ENCODE data around the gene KRTAP10-7.

The KRTAP10-7 gene

DNA sequence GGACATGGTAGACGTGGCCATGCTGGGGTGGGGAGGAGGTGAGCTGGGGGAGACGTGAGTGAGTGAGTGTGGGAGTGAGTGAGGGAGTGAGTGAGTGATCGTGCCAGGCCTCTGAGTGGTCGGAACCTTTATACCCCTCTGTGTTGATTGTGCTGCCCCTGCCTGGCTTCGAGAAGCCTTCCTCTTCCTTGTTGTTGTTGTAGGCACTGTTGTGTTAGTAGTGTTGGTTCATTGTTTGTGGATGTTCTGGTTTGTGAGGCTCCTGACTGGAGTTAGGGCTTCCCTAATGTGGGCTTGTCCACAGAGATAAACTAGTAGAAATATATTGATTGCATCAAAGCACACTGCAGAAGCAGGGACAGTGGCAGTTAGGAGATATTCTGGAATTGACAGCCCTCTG, 41.7 kb upstream of the KRTAP10-7 start, which contains the start of gene KRTAP10-3:
TSS of gene KRTAP10-3 (minus strand) at position 101 of the 400 bp plus-strand sequence. CDS start at position 21, 80 bp downstream.
- Histone ChIP-seq H3K9me3 (ENCODE audit: control insufficient read depth in 2 of 2, low read length in 2 of 2) (peaks cover 8% of the 10 kb centered on the region in 2 donors), H3K27ac (ENCODE audit: low read length) (no peak within 1 kb of the TSS), H3K36me3 (ENCODE audit: control insufficient read depth in 2 of 2, insufficient read depth in 2 of 2, low read length in 2 of 2) (no peaks in the 10 kb centered on the region), H3K27me3 (ENCODE audit: control insufficient read depth in 1 of 2, insufficient read depth in 2 of 2, low read length in 2 of 2) (peaks cover 0 to 4% of the 10 kb centered on the region in 2 donors), H3K4me3 (ENCODE audit: low read length in 2 of 2) (no peak within 1 kb of the TSS), H3K9ac (ENCODE audit: low read length in 2 of 2) (no peak within 1 kb of the TSS), H3K4me1 (ENCODE audit: control insufficient read depth, insufficient read depth, low read length) (no peaks in the 10 kb centered on the region)

DNA sequence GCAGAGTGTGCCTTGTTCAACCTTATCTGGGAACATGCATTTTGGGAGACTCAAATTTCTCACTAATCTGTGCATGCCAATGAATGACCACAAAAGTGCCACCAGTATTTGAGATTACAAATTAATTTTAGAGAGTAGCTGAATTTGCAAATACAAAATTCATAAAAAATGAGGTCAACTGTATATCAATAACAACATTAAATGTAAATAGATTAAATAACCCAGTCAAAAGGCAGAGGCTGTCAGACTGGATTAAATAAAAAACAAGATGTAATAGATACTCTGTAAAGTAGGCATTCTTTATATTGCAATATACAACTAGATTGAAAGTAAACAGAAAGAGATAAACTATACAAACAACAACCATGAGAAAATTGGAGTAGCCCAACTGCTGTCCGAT, 36.3 kb upstream of the KRTAP10-7 start:
- no peaks in the 10 kb centered on the region for H3K4me1 ChIP-seq (ENCODE audit: control insufficient read depth, insufficient read depth, low read length)
- H3K27me3 ChIP-seq (ENCODE audit: control insufficient read depth in 1 of 2, insufficient read depth in 2 of 2, low read length in 2 of 2) = peaks cover 0 to 2% of the 10 kb centered on the region in 2 donors
- H3K9ac ChIP-seq (ENCODE audit: low read length in 2 of 2) = no peak overlapping the region
- no peak overlapping the region for H3K4me3 ChIP-seq (ENCODE audit: low read length in 2 of 2)
- no peaks in the 10 kb centered on the region for H3K36me3 ChIP-seq (ENCODE audit: control insufficient read depth in 2 of 2, insufficient read depth in 2 of 2, low read length in 2 of 2)
- peaks cover 0 to 2% of the 10 kb centered on the region in 2 donors for H3K9me3 ChIP-seq (ENCODE audit: control insufficient read depth in 2 of 2, low read length in 2 of 2)
- H3K27ac ChIP-seq (ENCODE audit: low read length) = no peak overlapping the region

DNA sequence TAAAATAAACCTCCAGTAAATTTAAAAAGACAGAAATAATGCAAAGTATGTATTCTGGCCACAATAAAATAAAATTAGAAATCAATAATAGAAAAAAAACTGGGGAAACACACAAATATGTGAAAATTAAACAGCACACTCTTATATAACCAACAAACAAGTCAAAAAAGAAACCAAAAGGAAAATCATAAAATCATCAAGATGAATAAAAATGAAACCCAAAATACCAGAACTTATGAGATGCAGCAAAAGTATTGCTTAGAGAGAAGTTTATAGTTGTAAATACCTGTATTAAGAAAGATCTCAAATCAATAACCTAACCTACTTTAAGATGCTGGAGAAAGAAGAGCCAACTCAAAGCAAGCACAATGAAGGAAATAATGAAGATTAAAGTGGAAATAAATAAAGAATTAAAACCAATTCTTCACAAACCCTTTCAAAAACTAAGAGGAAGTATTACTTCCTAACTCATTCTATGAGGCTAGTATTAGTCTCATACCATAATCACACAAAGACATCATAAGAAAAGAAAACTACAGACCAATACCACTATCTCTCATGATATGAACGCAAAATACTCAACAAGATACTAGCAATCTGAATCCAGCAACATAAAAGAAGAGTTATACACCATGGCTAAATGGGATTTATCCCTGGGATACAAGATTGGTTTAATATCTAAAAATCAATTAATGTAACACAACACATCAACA, 35.4 kb upstream of the KRTAP10-7 start:
- Histone ChIP-seq H3K36me3 (ENCODE audit: control insufficient read depth in 2 of 2, insufficient read depth in 2 of 2, low read length in 2 of 2) (no peaks in the 10 kb centered on the region), H3K9ac (ENCODE audit: low read length in 2 of 2) (no peak overlapping the region), H3K27ac (ENCODE audit: low read length) (no peak overlapping the region), H3K27me3 (ENCODE audit: control insufficient read depth in 1 of 2, insufficient read depth in 2 of 2, low read length in 2 of 2) (peaks cover 0 to 5% of the 10 kb centered on the region in 2 donors), H3K4me3 (ENCODE audit: low read length in 2 of 2) (no peak overlapping the region), H3K9me3 (ENCODE audit: control insufficient read depth in 2 of 2, low read length in 2 of 2) (no peaks in the 10 kb centered on the region), H3K4me1 (ENCODE audit: control insufficient read depth, insufficient read depth, low read length) (no peaks in the 10 kb centered on the region)

DNA sequence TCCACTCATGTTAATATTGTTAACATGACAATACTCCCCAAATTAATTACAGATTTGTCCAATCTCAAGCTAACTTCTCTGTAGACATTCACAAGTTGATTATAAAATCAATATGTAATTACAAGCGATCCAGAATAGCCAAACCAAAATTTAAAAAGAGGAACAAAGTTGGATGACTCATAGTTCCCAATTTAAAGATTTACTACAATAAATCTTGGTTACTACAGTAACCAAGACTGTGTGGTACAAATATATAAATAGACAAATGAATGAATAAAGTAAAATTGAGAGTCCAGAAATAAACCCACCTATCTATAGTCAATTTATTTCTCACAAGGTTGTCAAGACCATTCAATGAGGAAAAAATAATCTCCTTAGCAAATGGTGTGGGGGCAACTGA, 34.0 kb upstream of the KRTAP10-7 start:
- Histone ChIP-seq H3K36me3 (ENCODE audit: control insufficient read depth in 2 of 2, insufficient read depth in 2 of 2, low read length in 2 of 2) (no peaks in the 10 kb centered on the region), H3K27me3 (ENCODE audit: control insufficient read depth in 1 of 2, insufficient read depth in 2 of 2, low read length in 2 of 2) (peaks cover 0 to 5% of the 10 kb centered on the region in 2 donors), H3K9ac (ENCODE audit: low read length in 2 of 2) (no peak overlapping the region), H3K9me3 (ENCODE audit: control insufficient read depth in 2 of 2, low read length in 2 of 2) (peaks cover 0 to 4% of the 10 kb centered on the region in 2 donors), H3K4me3 (ENCODE audit: low read length in 2 of 2) (no peak overlapping the region), H3K27ac (ENCODE audit: low read length) (no peak overlapping the region), H3K4me1 (ENCODE audit: control insufficient read depth, insufficient read depth, low read length) (no peaks in the 10 kb centered on the region)

DNA sequence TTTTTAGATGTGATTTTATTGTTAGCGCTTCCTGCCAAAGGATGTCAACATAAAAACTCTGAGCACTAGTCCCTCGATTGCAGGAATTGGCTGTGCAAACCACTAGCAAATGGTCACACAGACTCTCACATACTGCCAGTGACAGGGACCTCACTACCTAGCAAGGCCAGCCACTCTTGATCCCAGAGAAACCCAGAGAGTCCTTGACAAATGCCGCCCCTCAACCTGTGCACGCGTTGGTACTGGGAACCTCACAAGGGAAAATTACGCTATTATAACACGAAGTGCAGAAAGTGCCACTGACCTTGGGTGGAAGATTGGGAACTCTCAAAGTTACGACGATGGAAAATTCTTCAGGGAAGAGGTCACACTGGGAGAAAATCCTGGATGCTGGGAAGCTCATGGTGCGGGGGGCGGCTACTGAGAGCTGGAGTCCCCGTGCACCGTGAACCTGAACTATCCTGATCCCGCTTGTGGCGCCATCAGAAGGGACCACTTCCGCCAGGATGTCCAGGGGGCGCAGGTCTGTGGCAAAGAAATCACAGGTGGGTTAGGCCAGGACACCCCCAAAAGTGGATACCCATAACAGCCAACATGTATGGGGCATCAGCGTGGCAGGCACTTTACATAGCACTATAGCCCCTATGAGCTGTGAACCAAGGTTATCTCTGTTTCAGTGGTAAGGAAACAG, 32.8 kb upstream of the KRTAP10-7 start:
- H3K27me3 ChIP-seq (ENCODE audit: control insufficient read depth in 1 of 2, insufficient read depth in 2 of 2, low read length in 2 of 2) = peaks cover 0 to 5% of the 10 kb centered on the region in 2 donors
- no peak overlapping the region for H3K9ac ChIP-seq (ENCODE audit: low read length in 2 of 2)
- H3K27ac ChIP-seq (ENCODE audit: low read length) = no peak overlapping the region
- no peaks in the 10 kb centered on the region for H3K4me1 ChIP-seq (ENCODE audit: control insufficient read depth, insufficient read depth, low read length)
- H3K4me3 ChIP-seq (ENCODE audit: low read length in 2 of 2) = no peak overlapping the region
- H3K9me3 ChIP-seq (ENCODE audit: control insufficient read depth in 2 of 2, low read length in 2 of 2) = peaks cover 0 to 9% of the 10 kb centered on the region in 2 donors
- H3K36me3 ChIP-seq (ENCODE audit: control insufficient read depth in 2 of 2, insufficient read depth in 2 of 2, low read length in 2 of 2) = no peaks in the 10 kb centered on the region

DNA sequence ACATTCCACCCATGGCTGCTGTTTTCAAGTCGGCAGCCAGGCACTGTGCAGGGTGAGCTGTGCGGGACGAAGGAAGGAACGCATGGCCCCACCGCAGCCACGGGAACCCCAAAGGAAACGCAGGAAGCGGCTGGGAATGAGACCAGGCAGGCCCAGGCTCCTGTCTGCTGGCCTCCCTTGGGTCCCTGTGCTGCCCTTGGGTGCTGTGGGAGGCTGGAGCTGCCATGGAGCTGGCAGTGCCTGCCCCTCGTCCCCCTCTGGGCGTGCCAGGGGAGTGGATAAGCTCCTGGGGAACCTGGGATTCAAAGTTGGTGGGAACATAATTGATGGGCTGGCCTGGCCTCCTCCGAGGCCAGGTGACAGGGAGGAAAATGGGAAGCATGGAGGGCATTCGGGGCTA, 32.1 kb upstream of the KRTAP10-7 start:
- no peak overlapping the region for H3K9ac ChIP-seq (ENCODE audit: low read length in 2 of 2)
- H3K27ac ChIP-seq (ENCODE audit: low read length) = no peak overlapping the region
- H3K36me3 ChIP-seq (ENCODE audit: control insufficient read depth in 2 of 2, insufficient read depth in 2 of 2, low read length in 2 of 2) = no peaks in the 10 kb centered on the region
- H3K4me3 ChIP-seq (ENCODE audit: low read length in 2 of 2) = no peak overlapping the region
- H3K4me1 ChIP-seq (ENCODE audit: control insufficient read depth, insufficient read depth, low read length) = no peaks in the 10 kb centered on the region
- peaks cover 3 to 7% of the 10 kb centered on the region in 2 donors for H3K27me3 ChIP-seq (ENCODE audit: control insufficient read depth in 1 of 2, insufficient read depth in 2 of 2, low read length in 2 of 2)
- peaks cover 0 to 9% of the 10 kb centered on the region in 2 donors for H3K9me3 ChIP-seq (ENCODE audit: control insufficient read depth in 2 of 2, low read length in 2 of 2)

DNA sequence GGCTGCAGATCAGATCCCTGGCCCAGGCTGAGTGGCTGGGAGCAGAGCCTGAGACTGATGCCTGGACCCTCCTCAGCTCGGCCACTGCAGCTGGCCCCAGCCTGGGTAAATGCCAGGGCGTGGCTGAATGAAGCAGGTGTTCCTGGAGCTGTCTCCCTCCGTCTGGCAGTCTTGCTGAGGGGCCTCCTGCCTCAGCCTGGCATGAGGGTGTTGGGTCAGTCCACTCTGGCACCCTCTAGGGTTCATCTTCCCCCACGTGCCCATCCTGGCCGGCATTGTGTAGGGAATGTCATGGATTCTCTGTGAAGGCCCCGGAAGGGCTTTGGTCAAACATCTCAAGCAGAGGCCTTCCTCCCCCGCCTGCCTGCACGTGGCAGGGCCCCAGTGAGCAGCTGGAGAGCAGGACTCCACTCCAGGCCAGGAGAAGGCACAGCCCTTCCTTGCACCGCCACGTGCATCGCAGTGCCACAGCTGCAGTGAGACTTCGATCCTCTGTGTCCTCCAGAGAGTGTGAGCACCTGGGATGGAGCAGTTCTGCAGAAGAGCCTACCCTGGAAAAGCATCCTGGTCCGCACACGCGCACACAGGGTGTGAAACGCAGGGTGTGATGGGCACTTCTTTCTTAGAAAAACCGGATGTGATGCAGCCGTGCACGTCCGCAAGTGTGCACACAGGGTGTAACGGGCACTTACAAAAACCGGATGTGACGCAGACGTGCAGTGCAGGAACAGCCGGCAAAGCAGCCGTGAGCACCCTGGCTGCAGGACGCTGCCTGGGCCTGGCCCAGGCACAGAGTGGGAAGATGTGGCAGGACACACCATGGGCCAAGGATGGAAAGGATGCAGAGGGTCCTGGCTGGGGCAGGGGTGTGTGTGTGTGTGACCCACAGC, 31.5 kb upstream of the KRTAP10-7 start:
- Histone ChIP-seq H3K9me3 (ENCODE audit: control insufficient read depth in 2 of 2, low read length in 2 of 2) (peaks cover 0 to 9% of the 10 kb centered on the region in 2 donors), H3K4me1 (ENCODE audit: control insufficient read depth, insufficient read depth, low read length) (no peaks in the 10 kb centered on the region), H3K9ac (ENCODE audit: low read length in 2 of 2) (no peak overlapping the region), H3K27ac (ENCODE audit: low read length) (no peak overlapping the region), H3K36me3 (ENCODE audit: control insufficient read depth in 2 of 2, insufficient read depth in 2 of 2, low read length in 2 of 2) (no peaks in the 10 kb centered on the region), H3K27me3 (ENCODE audit: control insufficient read depth in 1 of 2, insufficient read depth in 2 of 2, low read length in 2 of 2) (peaks cover 6 to 8% of the 10 kb centered on the region in 2 donors), H3K4me3 (ENCODE audit: low read length in 2 of 2) (no peak overlapping the region)

DNA sequence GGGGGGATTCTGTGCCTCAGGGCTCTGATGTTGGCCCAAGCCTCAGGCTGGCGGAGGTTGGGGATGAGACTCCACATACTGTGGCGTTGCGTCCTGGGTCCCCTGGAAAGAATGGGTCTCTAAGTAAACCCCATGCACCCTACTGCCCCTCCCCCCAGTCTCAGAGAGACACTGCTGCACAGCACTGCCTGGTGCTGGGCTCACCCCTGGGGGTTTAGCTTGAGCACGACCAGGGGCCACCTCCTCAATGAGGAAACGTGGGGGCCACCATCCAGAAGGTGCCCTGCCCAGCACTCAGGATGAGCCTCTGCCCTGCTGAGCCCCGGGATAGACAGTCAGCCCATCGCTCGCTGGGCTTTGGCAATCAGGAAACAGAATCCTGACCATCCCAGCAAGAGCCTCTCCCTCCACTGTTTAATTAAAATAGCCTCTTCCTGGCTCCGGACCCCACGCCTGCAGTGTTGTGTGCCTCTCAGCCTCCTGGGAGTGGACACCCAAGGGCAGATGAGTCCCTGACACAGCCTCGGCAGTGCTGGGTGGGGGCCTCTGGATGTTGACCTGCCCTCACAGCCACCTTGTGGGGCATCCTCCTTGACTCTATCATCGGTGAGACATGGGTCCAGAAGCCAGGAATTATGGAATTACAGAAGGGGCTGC, 30.4 kb upstream of the KRTAP10-7 start:
- Histone ChIP-seq H3K36me3 (ENCODE audit: control insufficient read depth in 2 of 2, insufficient read depth in 2 of 2, low read length in 2 of 2) (no peaks in the 10 kb centered on the region), H3K27ac (ENCODE audit: low read length) (no peak overlapping the region), H3K4me3 (ENCODE audit: low read length in 2 of 2) (no peak overlapping the region), H3K27me3 (ENCODE audit: control insufficient read depth in 1 of 2, insufficient read depth in 2 of 2, low read length in 2 of 2) (peaks cover 6 to 10% of the 10 kb centered on the region in 2 donors), H3K4me1 (ENCODE audit: control insufficient read depth, insufficient read depth, low read length) (no peaks in the 10 kb centered on the region), H3K9me3 (ENCODE audit: control insufficient read depth in 2 of 2, low read length in 2 of 2) (peaks cover 0 to 9% of the 10 kb centered on the region in 2 donors), H3K9ac (ENCODE audit: low read length in 2 of 2) (no peak overlapping the region)

DNA sequence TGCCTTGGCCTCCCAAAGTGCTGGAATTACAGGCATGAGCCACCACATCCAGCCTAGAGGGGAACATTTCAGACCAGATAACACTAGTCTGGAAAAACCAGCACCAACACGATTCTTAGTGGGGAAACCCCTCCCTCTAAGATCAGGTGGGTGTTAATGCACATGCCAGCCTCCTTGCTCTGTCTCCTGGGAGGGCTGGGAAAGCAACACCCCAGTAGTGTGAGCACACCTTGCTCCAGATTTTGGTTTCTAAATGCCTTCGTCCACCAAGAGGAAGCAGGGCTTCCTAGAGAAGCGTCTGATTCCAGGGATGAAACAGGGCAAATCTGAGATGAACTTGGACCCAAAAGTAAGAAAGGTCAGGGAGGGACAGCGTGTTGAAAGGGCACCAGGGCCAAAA, 29.1 kb upstream of the KRTAP10-7 start:
- H3K9ac ChIP-seq (ENCODE audit: low read length in 2 of 2) = no peak overlapping the region
- peaks cover 6 to 10% of the 10 kb centered on the region in 2 donors for H3K27me3 ChIP-seq (ENCODE audit: control insufficient read depth in 1 of 2, insufficient read depth in 2 of 2, low read length in 2 of 2)
- H3K9me3 ChIP-seq (ENCODE audit: control insufficient read depth in 2 of 2, low read length in 2 of 2) = peaks cover 0 to 17% of the 10 kb centered on the region in 2 donors

More for the DNA sequence above, 29.1 kb upstream of the KRTAP10-7 start:
- Histone ChIP-seq H3K4me1 (ENCODE audit: control insufficient read depth, insufficient read depth, low read length) (no peaks in the 10 kb centered on the region), H3K36me3 (ENCODE audit: control insufficient read depth in 2 of 2, insufficient read depth in 2 of 2, low read length in 2 of 2) (no peaks in the 10 kb centered on the region), H3K27ac (ENCODE audit: low read length) (no peak overlapping the region), H3K4me3 (ENCODE audit: low read length in 2 of 2) (no peak overlapping the region)
